ENCODE results near the gene GPA33. TPM values are rescaled to one million over a fixed set of nuclear protein-coding genes. Genes with fewer than 3 reads are reported as not detected.

GPA33 gene
- total and polyA plus RNA-seq, 2 experiments from 2014 or later = 1.5 to 5.8 TPM

DNA sequence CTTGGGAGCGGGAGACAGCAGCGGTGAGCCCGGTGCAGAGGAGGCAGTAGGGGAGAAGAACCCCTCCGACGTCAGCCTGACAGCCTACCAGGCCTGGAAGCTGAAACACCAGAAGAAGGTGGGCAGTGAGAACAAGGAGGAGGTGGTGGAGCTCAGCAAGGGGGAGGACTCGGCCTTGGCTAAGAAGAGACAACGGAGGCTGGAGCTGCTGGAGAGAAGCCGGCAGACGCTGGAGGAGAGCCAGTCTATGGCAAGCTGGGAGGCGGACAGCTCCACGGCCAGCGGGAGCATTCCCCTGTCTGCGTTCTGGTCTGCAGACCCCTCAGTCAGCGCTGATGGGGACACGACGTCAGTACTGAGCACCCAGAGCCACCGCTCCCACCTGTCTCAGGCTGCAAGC, 36.6 kb upstream of the GPA33 start:
- Histone ChIP-seq H3K27me3 (no peaks in the 10 kb centered on the region), H3K27ac (no peak overlapping the region), H3K4me3 (no peak overlapping the region), H3K4me1 (ENCODE audit: insufficient read depth) (no peaks in the 10 kb centered on the region), H3K4me2 (no peak overlapping the region), H4K20me1 (ENCODE audit: insufficient read depth, poor library complexity, severe bottlenecking) (no peaks in the 10 kb centered on the region), H2AFZ (no peak overlapping the region), H3K9me2 (replicated peaks; ENCODE audit: insufficient read depth) (no peaks in the 10 kb centered on the region), H3K79me2 (no peaks in the 10 kb centered on the region), H3K36me3 (replicated peaks; ENCODE audit: insufficient read depth, low read depth) (no peaks in the 10 kb centered on the region), H3K9me3 (ENCODE audit: low read depth) (no peaks in the 10 kb centered on the region)
- 89% methylated on average over 17 of the region's 17 CpGs for WGBS (ENCODE audit: low lambda C conversion rate, missing lambda C conversion rate)
- TF ChIP-seq, protein P1, sequence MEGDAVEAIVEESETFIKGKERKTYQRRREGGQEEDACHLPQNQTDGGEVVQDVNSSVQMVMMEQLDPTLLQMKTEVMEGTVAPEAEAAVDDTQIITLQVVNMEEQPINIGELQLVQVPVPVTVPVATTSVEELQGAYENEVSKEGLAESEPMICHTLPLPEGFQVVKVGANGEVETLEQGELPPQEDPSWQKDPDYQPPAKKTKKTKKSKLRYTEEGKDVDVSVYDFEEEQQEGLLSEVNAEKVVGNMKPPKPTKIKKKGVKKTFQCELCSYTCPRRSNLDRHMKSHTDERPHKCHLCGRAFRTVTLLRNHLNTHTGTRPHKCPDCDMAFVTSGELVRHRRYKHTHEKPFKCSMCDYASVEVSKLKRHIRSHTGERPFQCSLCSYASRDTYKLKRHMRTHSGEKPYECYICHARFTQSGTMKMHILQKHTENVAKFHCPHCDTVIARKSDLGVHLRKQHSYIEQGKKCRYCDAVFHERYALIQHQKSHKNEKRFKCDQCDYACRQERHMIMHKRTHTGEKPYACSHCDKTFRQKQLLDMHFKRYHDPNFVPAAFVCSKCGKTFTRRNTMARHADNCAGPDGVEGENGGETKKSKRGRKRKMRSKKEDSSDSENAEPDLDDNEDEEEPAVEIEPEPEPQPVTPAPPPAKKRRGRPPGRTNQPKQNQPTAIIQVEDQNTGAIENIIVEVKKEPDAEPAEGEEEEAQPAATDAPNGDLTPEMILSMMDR (IDR thresholded peaks at IDR 0.05; ENCODE audit: poor library complexity) = no peak
- no peak for TF ChIP-seq EZH2 (IDR thresholded peaks at IDR 0.05; ENCODE audit: borderline replicate concordance)
- no peak for TF ChIP-seq EZH2phosphoT487 (IDR thresholded peaks at IDR 0.05; ENCODE audit: low read depth, severe bottlenecking, unreplicated experiment)
- DNase-seq (ENCODE audit: low spot score) = no peak

DNA sequence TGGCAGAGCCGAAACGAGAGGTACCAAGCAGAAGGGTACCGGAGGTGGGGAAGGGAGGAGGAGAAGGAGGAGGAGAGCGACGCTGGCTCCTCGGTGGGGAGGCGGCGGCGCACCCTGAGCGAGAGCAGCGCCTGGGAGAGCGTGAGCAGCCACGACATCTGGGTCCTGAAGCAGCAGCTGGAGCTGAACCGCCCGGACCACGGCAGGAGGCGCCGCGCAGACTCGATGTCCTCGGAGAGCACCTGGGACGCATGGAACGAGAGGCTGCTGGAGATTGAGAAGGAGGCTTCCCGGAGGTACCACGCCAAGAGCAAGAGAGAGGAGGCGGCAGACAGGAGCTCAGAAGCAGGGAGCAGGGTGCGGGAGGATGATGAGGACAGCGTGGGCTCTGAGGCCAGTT, 36.1 kb upstream of the GPA33 start:
- H3K79me2 ChIP-seq = no peaks in the 10 kb centered on the region
- H3K9me3 ChIP-seq (ENCODE audit: low read depth) = no peaks in the 10 kb centered on the region
- H3K4me3 ChIP-seq = no peak overlapping the region
- H3K27me3 ChIP-seq = no peaks in the 10 kb centered on the region
- no peaks in the 10 kb centered on the region for H3K36me3 ChIP-seq (replicated peaks; ENCODE audit: insufficient read depth, low read depth)
- no peak for DNase-seq (ENCODE audit: low spot score)
- H2AFZ ChIP-seq = no peak overlapping the region
- no peak overlapping the region for H3K4me2 ChIP-seq
- H4K20me1 ChIP-seq (ENCODE audit: insufficient read depth, poor library complexity, severe bottlenecking) = no peaks in the 10 kb centered on the region
- no peaks in the 10 kb centered on the region for H3K9me2 ChIP-seq (replicated peaks; ENCODE audit: insufficient read depth)
- no peaks in the 10 kb centered on the region for H3K4me1 ChIP-seq (ENCODE audit: insufficient read depth)
- WGBS (ENCODE audit: low lambda C conversion rate, missing lambda C conversion rate) = 97% methylated on average over 27 of the region's 28 CpGs
- H3K27ac ChIP-seq = no peak overlapping the region
- TF ChIP-seq EZH2phosphoT487 (IDR thresholded peaks at IDR 0.05; ENCODE audit: low read depth, severe bottlenecking, unreplicated experiment) (no peak), EZH2 (IDR thresholded peaks at IDR 0.05; ENCODE audit: borderline replicate concordance) (no peak)
- TF ChIP-seq, protein P1 (IDR thresholded peaks at IDR 0.05; ENCODE audit: poor library complexity) = no peak

DNA sequence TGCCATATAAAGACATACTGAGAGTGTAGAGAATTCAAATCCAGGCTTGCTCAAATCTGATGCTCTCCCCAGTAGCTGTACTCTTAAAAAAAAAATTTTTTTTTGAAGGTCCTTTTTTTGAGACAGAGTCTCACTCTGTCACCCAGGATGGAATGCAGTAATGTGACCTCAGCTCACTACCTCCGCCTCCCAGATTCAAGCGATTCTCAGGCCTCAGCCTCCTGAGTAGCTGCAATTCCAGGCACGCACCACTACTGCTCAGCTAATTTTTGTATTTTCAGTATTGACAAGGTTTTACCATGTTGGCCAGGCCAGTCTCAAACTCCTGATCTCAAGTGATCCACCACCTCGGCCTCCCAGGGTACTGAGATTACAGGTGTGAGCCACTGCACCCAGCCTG, 32.4 kb upstream of the GPA33 start:
- Histone ChIP-seq H3K4me1 (ENCODE audit: insufficient read depth) (no peaks in the 10 kb centered on the region), H3K79me2 (no peaks in the 10 kb centered on the region), H3K36me3 (replicated peaks; ENCODE audit: insufficient read depth, low read depth) (no peaks in the 10 kb centered on the region), H3K9me2 (replicated peaks; ENCODE audit: insufficient read depth) (no peaks in the 10 kb centered on the region), H3K4me3 (no peak overlapping the region), H3K27ac (no peak overlapping the region), H2AFZ (no peak overlapping the region), H3K4me2 (no peak overlapping the region), H3K9me3 (ENCODE audit: low read depth) (no peaks in the 10 kb centered on the region), H3K27me3 (no peaks in the 10 kb centered on the region), H4K20me1 (ENCODE audit: insufficient read depth, poor library complexity, severe bottlenecking) (no peaks in the 10 kb centered on the region)
- TF ChIP-seq EZH2phosphoT487 (IDR thresholded peaks at IDR 0.05; ENCODE audit: low read depth, severe bottlenecking, unreplicated experiment) (no peak), EZH2 (IDR thresholded peaks at IDR 0.05; ENCODE audit: borderline replicate concordance) (no peak)
- TF ChIP-seq, protein P1 (IDR thresholded peaks at IDR 0.05; ENCODE audit: poor library complexity) = no peak
- no peak for DNase-seq (ENCODE audit: low spot score)
- WGBS (ENCODE audit: low lambda C conversion rate, missing lambda C conversion rate) = 86% methylated on average over 4 of the region's 4 CpGs

DNA sequence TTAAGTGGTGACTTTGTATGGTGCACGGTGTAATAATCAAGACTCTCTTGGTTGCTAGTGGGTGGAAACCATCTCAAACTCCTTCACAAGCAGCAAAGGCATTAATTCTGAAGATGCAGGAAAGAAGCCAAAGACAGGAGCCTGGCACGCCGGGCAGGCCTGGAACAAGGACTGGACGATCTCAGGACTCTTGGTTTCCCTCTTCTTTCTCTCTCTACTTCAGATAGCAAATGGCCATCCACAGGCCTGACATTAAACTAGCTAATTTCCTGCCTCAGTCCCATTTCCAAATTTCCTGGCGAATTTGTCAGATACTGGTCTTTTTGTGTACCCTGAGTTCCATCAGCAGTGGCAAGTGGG, 31.9 kb upstream of the GPA33 start:
- no peak overlapping the region for H3K4me3 ChIP-seq
- TF ChIP-seq EZH2phosphoT487 (IDR thresholded peaks at IDR 0.05; ENCODE audit: low read depth, severe bottlenecking, unreplicated experiment) = no peak
- no peak for TF ChIP-seq EZH2 (IDR thresholded peaks at IDR 0.05; ENCODE audit: borderline replicate concordance)
- TF ChIP-seq, protein P1 (IDR thresholded peaks at IDR 0.05; ENCODE audit: poor library complexity) = no peak

More for the DNA sequence above, 31.9 kb upstream of the GPA33 start:
- 83% methylated on average over 5 of the region's 5 CpGs for WGBS (ENCODE audit: low lambda C conversion rate, missing lambda C conversion rate)
- Histone ChIP-seq H3K36me3 (replicated peaks; ENCODE audit: insufficient read depth, low read depth) (no peaks in the 10 kb centered on the region), H3K9me3 (ENCODE audit: low read depth) (no peaks in the 10 kb centered on the region), H3K27me3 (no peaks in the 10 kb centered on the region), H2AFZ (no peak overlapping the region), H3K4me1 (ENCODE audit: insufficient read depth) (no peaks in the 10 kb centered on the region), H3K4me2 (peak overlapping the region; percentile 92), H3K9me2 (replicated peaks; ENCODE audit: insufficient read depth) (no peaks in the 10 kb centered on the region), H4K20me1 (ENCODE audit: insufficient read depth, poor library complexity, severe bottlenecking) (no peaks in the 10 kb centered on the region), H3K79me2 (no peaks in the 10 kb centered on the region), H3K27ac (peak overlapping the region; percentile 10)
- no peak for DNase-seq (ENCODE audit: low spot score)
